H7 (cell line): ENCODE data around the gene SDK1. TPM values are rescaled to one million over a fixed set of nuclear protein-coding genes. Genes with fewer than 3 reads are reported as not detected.
"Not testable (repeated sequence)": the region's sequence is repeated elsewhere in the genome, so short reads cannot be mapped to it uniquely, and the experiment has no call there.

ENCODE experiments used
- DNase-seq: peaks from one replicate; pipeline ENCODE4 v3.0.0; 2012
- H3K27me3 ChIP-seq: 2 replicates; pipeline ENCODE4 v1.6.0; 2011; ENCODE audit warnings: mild to moderate bottlenecking, low read length; ENCODE audit not compliant: control insufficient read depth, insufficient read depth
- H3K36me3 ChIP-seq: replicated peaks from 2 replicates; pipeline ENCODE4 v1.5.1; 2011; ENCODE audit warnings: low read length; ENCODE audit not compliant: control insufficient read depth, insufficient read depth
- H3K4me3 ChIP-seq: 2 replicates; pipeline ENCODE4 v1.5.1; 2011; ENCODE audit warnings: low read depth, mild to moderate bottlenecking, control low read depth, low read length, moderate library complexity; ENCODE audit not compliant: insufficient read depth
- total RNA-seq: library from RNA; depleted of rRNA; stranded (reverse); fragments of >200 nt; shearing (Covaris generic); gene quantifications from 2 replicates; pipeline ENCODE4 v1.2.3, GENCODE V29; 2014

Gene SDK1
- total RNA-seq, 1 experiment from 2014 or later, result 2.4 TPM

DNA sequence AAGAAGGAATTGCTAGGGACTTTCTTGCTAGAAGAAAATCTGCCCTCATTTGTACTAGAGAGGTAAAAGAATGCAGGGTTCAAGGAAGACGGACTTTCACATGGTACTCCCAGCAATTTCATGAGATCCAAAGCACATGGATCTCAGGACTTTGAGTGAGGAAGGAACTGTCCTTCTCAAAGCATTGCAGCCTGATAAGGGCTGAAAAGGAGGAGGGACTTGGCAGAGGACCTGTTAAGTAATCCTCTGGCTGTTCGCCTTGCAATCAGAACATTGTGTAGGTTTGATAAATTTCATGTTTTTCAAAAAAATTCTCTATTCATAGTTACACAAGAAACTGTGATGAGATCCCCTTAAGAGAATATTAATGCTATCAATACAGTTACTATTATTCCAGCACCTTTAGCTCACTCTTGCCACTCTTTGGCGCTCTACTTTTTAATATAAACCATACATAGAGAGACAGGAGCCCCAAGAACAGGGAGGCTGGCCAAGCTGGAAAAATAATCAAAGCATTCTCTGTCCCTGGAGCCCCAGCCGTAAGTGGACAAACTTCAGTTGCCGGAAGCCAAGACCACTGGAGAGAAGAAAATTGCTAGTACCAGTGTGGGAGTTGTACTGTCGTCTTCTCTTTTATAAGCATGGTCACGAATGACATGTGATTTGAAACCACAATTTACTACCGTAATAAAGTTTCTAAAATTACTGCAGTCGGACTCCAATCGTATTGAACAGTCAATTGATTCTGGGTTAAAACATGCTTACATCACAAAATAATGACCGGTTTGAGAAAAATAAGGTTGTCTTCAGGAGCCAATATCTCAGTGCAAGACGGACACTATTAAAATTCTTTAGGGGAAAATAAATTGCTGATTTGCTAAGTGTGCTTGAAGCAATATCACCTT, 424.4 kb downstream of the SDK1 start:
- no peak overlapping the region for H3K4me3 ChIP-seq
- no peak for DNase-seq

DNA sequence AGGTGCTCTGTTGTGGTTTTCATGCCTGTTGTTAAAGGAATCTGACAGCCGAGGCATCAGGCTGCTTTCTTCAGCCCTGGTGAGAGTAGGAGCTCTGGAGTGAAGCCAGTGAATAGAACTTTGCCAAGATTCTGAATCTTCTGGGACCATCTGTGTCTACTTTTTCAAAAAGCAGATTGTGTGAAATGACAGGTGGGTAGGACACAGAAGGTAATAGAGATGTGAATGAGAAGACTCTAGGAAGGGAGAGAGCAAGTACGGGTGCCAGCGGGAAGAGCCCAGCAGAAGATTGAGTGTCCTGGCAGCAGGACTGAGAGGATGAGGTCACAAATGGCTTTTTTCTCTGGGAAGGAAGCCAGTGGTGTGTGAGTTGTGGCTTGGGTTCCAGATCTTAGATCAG, 429.2 kb downstream of the SDK1 start:
- no peaks in the 10 kb centered on the region for H3K36me3 ChIP-seq
- DNase-seq, result no peak
- H3K4me3 ChIP-seq, result no peak overlapping the region
- H3K27me3 ChIP-seq, result no peaks in the 10 kb centered on the region

More for the DNA sequence above, 424.4 kb downstream of the SDK1 start:
- H3K27me3 ChIP-seq, result no peaks in the 10 kb centered on the region
- H3K36me3 ChIP-seq, result no peaks in the 10 kb centered on the region

DNA sequence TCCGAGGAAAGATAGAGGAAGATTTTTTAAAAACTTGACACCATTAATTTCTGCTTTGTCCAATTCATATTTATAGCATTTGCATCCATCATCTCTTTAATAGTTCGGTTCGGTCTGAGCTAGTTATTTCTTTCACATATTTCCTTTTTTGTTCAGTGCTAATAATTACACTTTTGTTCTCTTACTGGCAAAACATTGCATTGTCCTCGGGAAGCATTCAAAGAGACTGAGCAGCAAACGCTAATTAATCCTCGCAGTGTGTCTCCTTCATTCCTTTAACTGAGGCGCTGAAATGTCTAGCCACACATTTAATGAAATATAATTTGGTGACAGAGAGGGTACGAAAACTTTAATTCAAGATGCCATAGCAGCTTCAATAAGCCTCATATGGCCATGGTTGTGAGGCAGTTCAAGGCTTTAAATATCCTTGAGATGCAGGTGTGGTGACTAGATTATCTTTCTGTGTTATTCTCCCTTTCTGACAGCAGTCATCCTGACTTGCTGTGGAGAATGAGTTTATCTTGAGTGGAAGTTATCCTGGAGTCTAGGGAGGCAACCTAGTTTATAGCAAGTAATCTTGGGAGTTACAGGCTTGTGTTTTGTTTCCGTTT, 431.4 kb downstream of the SDK1 start:
- H3K36me3 ChIP-seq, result no peaks in the 10 kb centered on the region
- no peak for DNase-seq

DNA sequence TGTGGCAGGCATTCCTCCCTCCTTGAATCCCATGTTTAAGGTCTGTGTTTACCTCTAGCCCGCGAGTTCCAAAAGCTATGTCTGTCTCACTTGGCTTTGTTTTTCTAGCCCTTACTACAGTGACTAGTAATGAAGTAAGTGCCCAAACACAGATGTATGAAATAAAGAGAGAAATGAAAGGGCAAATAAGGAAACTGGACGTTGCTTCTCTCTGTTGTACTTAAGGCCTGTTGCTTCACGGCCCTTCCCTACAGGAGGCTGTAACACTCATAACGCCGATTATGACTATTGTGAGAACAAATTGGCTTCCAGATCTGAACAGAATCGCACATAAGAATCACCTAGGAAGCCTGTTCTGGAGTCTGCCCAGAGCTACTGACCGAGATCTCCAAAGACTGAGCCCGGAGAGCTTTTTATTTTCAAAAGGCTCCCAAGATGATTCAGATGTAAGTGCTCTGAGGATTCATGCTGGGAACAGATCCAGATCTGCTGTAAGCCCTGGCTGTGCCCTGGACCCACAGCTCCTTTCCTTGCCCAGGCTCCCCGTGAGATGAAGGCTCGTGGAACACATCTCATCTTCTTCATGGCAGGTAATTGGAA, 432.6 kb downstream of the SDK1 start:
- no peak overlapping the region for H3K4me3 ChIP-seq
- H3K36me3 ChIP-seq, result no peaks in the 10 kb centered on the region
- no peaks in the 10 kb centered on the region for H3K27me3 ChIP-seq
- DNase-seq, result no peak

More for the DNA sequence above, 431.4 kb downstream of the SDK1 start:
- Histone ChIP-seq H3K4me3 (no peak overlapping the region), H3K27me3 (no peaks in the 10 kb centered on the region)

- Histone ChIP-seq H3K27me3 (no peaks in the 10 kb centered on the region), H3K4me3 (no peak overlapping the region), H3K36me3 (no peaks in the 10 kb centered on the region)
- DNase-seq, result no peak
These were observed 437.9 kb downstream of the SDK1 start for GRCh38 chr7:3738964-3739363.

- Histone ChIP-seq H3K27me3 (no peaks in the 10 kb centered on the region), H3K36me3 (no peaks in the 10 kb centered on the region), H3K4me3 (no peak overlapping the region)
- no peak for DNase-seq
These were observed 438.9 kb downstream of the SDK1 start for GRCh38 chr7:3739983-3740382.

- no peak for DNase-seq
- no peaks in the 10 kb centered on the region for H3K36me3 ChIP-seq
- H3K4me3 ChIP-seq, result no peak overlapping the region
- no peaks in the 10 kb centered on the region for H3K27me3 ChIP-seq
These were observed 446.4 kb downstream of the SDK1 start for GRCh38 chr7:3747467-3747866.

- H3K36me3 ChIP-seq, result no peaks in the 10 kb centered on the region
- H3K27me3 ChIP-seq, result no peaks in the 10 kb centered on the region
These were observed 447.3 kb downstream of the SDK1 start for GRCh38 chr7:3748389-3748788.

DNA sequence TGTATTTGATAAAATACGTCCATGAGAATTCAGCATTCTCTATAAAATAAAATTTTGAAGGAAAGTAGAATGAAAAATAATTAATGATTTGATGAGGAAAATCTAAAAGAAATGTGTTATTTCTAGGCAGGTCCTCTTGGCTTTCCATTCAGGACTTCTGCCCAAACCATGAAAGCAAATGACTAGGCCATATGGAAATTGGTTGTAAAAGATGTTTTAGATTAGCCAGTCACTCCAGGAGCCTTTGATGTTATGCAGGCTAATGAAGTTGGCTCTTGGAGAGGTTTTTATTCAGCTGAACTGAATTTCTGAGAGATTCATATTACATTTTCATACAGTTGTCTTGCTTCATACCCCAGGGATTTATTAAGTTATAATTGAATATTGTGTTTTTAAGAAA, 452.8 kb downstream of the SDK1 start:
- H3K27me3 ChIP-seq, result no peaks in the 10 kb centered on the region
- no peak overlapping the region for H3K4me3 ChIP-seq
- no peak for DNase-seq
- no peaks in the 10 kb centered on the region for H3K36me3 ChIP-seq

More at GRCh38 chr7:3748389-3748788, 447.3 kb downstream of the SDK1 start:
- no peak for DNase-seq
- no peak overlapping the region for H3K4me3 ChIP-seq

DNA sequence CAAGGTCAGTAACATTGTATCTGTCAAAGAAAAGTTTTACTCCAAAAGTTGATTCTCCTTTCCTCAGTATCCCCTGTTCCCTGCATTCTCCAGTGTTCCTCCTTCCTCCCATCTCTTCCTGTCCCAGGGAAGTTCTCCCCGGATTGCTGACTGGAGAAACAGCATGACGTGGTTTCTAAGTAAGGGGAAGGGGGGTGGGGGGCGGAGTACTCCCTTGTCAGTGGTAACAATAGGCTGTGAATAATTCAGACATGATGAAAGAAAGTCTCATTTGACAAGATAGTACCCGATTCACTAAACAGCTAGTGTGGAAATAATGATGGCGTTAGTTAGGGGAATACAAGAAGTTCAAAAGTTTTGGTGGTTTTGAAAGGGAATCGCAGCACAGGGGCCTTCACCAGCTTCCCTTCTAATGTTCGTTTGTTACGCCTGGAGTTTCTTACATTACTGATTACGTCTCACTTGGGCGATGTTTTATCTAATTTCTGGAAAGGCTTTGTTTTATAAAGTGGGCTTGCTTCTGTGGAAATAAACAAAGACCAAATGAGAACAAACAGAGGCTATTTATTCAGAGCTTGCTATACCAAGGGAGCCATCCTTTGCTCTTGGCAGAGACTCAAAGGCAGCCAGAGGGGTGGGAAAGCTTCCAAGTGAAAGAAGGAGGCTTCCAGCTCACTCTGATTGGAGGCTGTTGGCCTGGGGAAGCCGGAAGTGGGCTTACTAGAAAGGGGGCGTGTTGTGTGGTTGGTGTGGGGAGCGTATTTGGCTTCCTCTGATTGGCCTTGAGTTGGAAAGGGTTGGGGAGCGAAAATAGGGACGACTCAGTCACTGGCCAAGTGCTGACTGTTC, 453.7 kb downstream of the SDK1 start:
- DNase-seq, result peak; percentile 47
- H3K36me3 ChIP-seq, result no peaks in the 10 kb centered on the region
- no peaks in the 10 kb centered on the region for H3K27me3 ChIP-seq
- H3K4me3 ChIP-seq, result no peak overlapping the region

- not testable (repeated sequence) for DNase-seq, H3K36me3 ChIP-seq, H3K4me3 ChIP-seq, H3K27me3 ChIP-seq
These were observed 454.9 kb downstream of the SDK1 start for GRCh38 chr7:3755778-3756453.

GRCh38 chr7:3757059-3757458, 456.0 kb downstream of the SDK1 start:
- Histone ChIP-seq H3K27me3 (no peaks in the 10 kb centered on the region), H3K4me3 (no peak overlapping the region), H3K36me3 (no peaks in the 10 kb centered on the region)
- no peak for DNase-seq

DNA sequence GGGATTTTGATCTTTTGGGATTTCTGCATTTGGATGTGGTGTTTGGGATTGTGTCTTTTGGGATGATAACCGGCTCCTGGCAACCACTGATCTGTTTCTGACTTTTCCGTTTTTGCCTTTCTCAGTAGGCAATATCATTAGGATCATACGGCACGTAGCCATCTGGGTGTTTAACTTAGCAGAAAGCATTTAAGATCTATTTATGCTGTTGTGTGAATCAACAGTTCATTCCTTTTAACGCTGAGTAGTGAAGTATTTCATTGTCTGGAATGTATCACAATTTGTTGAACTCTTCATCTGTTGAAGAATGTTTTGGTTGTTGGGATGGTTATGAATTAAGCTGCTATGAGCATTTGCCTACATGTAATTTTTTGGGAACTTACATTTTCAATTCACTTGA, 459.6 kb downstream of the SDK1 start:
- no peak overlapping the region for H3K4me3 ChIP-seq
- H3K36me3 ChIP-seq, result no peaks in the 10 kb centered on the region
- no peaks in the 10 kb centered on the region for H3K27me3 ChIP-seq
- no peak for DNase-seq
